IPS-NIHi11 (cell line): Measurements from ENCODE around the gene TEKT2.

ENCODE experiments used
- DNase-seq: peaks from one replicate; pipeline ENCODE4 v3.0.0; 2012; ENCODE audit warnings: mixed read lengths, low spot score

The TEKT2 gene

GRCh38 chr1:36087233-36088123, 3.6 kb downstream of the TEKT2 start:
- no peak for DNase-seq

DNA sequence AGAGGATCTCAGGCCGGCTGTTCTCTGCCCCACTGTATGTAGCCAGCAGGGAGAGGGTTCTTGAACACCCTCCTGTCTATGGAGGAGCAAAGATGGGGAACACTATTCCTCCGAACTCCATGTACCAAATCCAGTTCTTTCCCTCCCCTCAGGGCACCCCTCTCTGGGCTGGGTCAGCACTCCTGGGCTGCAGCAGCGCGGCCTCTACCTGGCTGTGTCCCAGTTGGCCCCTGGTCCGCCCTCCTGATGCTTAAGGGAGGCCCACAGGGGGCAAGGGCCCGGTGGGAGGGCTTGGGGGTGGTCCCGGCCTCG, 4.3 kb downstream of the TEKT2 start:
- no peak for DNase-seq

GRCh38 chr1:36088577-36089392, 4.9 kb downstream of the TEKT2 start, which contains the start of gene ADPRS:
Gene ADPRS (plus strand): TSS chr1:36088892. CDS start chr1:36088905, 13 bp downstream.
- peak; percentile 97 for DNase-seq

DNA sequence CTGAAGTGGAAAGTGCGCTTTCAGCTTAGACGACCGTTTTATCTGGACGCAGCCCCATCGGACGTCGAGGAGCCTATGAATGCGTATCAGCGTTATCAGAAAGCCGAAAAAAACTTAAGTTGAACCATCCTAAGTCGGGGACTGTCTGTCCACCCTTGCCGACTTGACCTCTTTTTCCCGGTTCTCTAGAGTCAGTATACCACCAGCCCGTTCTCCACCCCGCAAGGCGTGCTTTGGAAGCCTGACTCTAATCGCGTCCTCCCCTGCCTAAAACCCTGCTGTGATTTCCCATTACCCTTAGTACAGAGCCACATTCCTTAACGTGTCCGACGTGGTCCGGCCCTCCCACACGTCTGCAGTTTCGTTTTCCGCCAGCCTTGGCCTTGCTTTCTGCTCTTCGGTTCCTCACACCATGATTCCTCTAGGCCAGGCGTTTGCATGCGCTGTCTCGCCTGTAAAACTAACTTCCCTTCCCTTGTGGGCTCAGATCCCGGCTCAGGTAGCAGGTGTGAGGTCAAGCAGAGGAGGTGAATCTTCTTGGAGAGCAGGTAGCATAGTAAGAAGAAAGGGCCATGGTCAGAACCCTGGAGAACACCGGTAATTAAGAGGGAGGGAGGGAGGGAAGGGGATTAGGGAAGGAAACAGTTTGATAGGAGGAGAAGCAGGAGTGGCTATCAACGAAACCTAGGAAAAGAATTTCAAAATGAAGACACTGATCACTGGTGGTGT, 5.7 kb downstream of the TEKT2 start:
- DNase-seq = no peak

DNA sequence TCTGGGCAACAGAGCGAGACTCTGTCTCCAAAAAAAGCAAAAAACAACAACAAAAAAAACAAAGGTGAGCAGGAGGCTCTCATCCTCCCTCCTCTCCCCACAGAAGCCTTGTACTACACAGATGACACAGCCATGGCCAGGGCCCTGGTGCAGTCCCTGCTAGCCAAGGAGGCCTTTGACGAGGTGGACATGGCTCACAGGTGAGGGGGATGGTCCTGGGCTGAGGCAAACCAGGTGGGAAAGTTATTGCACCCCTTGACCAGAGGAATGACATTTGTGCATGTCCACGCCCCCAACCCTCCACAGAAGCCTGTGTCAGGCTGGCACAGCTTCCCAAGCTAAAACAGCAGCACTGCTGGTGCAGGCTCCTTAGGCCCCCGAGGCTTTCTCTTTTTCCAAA, 7.2 kb downstream of the TEKT2 start:
- no peak for DNase-seq

GRCh38 chr1:36091698-36092097, 7.8 kb downstream of the TEKT2 start:
- DNase-seq = no peak

DNA sequence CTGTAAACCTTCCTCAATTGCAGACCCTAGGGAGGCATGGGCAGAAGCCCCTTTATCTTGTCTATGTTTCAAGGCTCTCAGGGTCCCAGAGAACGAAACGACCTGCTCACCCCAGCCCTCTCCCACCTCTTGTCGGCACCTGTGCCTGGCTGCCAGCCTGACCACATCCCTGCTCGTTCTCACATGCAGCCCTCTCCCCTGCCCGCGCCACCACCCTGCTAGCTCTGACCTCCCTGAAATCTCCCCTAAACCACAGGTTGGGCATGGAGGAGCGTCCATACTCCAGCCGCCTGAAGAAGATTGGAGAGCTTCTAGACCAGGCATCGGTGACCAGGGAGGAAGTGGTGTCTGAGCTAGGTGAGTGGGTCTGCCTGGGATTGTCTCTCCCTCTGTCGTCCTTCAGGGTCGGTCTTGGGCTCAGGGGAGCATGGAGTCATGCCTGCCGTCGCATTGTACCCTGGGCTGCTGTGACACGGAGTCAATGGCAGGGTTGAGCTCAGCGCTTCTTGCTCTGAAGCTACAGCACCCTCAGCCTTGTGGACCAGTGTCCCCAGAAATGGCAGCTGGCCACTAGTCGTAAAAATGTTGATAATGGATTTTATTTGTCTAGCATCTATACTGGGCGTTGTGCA, 8.4 kb downstream of the TEKT2 start:
- no peak for DNase-seq

- no peak for DNase-seq
These were observed 8.9 kb downstream of the TEKT2 start for GRCh38 chr1:36092798-36093185.

DNA sequence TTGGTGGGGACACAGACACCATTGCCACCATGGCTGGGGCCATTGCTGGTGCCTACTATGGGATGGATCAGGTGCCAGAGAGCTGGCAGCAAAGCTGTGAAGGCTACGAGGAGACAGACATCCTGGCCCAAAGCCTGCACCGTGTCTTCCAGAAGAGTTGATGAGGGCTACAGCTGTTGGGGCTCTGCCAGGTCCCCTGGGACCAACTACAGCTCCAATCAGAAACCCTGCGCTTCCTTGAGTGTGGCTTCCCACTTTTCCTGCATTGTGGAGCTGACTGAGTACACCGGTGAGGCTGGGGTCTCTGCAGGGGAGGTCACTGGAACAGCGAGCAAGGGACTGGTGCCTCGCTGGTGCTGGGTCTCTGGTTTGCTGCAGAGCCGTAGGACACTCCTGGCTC, 9.3 kb downstream of the TEKT2 start:
- no peak for DNase-seq

- DNase-seq = no peak
These were observed 10.0 kb downstream of the TEKT2 start for GRCh38 chr1:36093929-36094328.

- no peak for DNase-seq
These were observed 10.7 kb downstream of the TEKT2 start for GRCh38 chr1:36094621-36095061.

DNA sequence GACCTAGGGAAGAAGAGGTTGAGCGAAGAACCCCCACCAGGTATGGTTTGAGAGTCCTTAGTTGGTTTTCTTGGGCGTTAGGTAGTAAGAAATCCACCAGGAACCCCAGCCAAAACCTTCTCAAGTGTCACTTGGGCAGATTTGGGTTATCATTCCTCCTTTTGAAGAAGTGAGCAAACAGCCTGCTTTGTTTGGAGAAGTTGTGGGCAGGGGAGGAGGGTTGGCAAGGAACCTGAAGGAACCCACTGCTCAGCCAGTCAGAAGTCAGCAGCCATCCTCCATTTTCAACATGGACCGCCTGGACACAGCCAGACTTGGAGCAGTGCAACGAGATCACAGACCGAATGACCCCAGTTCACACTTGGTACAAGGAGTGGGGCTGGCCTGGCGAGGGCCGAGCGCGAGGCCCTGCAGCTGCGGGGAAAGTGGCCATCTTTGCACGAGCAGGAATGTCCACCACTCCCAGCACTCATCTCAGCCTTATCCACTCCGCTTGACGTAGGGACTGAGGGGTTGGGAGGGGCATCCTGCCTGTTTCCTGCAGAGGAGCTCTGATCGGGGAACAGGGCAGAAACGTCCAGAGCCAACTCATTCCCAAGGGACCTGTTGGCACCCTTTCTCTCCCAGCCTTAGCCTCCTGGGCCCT, 12.0 kb downstream of the TEKT2 start:
- no peak for DNase-seq

GRCh38 chr1:36096500-36097432, 12.9 kb downstream of the TEKT2 start:
- peak; percentile 75 for DNase-seq

- DNase-seq = peak; percentile 6
These were observed 14.0 kb downstream of the TEKT2 start for GRCh38 chr1:36097693-36098585.

- peak; percentile 6 for DNase-seq
These were observed 14.9 kb downstream of the TEKT2 start for GRCh38 chr1:36098650-36099365.

- peak; percentile 90 for DNase-seq
These were observed 15.9 kb downstream of the TEKT2 start for GRCh38 chr1:36099681-36100341.

DNA sequence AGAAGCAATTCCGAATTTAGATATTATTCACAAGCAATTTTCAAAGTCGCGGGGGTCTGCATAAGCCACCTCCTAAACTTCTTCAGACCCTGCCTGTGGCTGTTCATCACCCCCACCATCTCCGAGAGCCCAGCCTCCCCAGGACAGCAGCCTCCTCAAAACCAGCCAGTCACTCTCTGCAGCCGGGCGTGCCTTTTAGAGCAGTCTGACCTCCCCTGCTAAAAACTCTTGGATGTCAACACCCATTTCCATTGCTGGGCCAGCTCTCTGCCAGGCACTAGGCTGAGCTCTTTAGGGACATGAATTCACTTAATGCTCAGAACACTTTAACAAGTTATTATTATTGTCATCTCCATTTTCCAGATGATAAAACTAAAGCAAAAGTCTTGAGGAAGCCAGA, 16.5 kb downstream of the TEKT2 start:
- DNase-seq = peak; percentile 7

DNA sequence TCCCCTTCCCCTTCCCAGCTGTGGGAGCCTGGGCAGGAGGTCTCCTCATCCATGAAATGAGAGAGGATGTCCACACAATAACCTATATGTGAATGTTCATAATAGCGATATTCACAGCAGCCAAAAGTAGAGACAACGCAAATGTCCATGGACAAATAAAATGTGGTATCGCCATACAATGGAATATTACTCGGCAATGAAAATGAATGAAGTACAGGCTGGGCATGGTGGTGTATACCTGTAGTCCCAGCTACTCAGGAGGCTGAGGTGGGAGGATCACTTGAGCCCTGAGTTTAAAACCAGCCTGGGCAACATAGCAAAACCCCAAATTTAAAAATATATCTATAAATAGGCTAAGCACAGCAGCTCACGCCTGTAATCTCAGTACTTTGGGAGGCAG, 17.7 kb downstream of the TEKT2 start:
- DNase-seq = no peak
